GM12875 (cell line): ENCODE data around the gene MTG2.

ENCODE experiments used
- H3K4me3 ChIP-seq: one replicate; pipeline ENCODE4 v1.5.1; 2011; ENCODE audit warnings: low read depth, low read length, control low read depth
- CTCF ChIP-seq: IDR thresholded peaks from 2 replicates; pipeline ENCODE4 v1.5.1; 2011; ENCODE audit warnings: low read depth, mild to moderate bottlenecking, control low read depth, inconsistent platforms, low read length, moderate library complexity, borderline replicate concordance; ENCODE audit not compliant: insufficient read depth

The MTG2 gene

GRCh38 chr20:62243106-62243505 lies 60.3 kb downstream of the MTG2 start:
- H3K4me3 ChIP-seq = no peak overlapping the region

DNA sequence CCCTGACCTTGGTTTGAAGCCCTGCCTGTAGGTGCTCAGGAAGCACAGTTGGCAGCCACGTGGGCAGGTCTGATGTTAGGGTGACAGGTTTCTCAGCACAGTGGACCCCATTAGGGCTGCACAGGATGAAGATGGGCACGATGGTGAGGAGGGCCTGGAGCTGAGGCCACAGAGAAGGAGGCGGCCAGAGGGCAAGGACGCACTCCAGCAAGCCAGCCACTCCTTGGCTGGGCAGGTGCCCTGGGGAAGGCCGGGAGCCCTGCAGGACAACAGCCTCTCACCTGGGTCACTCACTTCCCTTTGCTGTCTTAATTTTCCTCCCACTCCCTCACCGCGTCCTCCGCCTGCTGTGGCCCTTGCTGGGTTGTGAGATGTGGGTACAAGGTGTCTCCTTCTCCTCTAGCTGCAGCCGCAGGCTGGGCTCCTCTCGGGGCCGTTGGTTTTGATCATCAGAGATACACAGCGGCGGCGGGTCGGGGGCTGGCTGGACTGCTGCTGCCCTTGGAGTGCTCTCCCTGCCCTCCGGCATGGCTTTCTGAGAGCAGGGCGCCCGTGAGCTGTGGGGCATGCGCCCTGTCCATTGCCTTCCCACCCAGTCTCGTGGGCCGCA lies 61.2 kb downstream of the MTG2 start:
- H3K4me3 ChIP-seq = no peak overlapping the region

More at GRCh38 chr20:62243106-62243505, 60.3 kb downstream of the MTG2 start:
- TF ChIP-seq CTCF = no peak

DNA sequence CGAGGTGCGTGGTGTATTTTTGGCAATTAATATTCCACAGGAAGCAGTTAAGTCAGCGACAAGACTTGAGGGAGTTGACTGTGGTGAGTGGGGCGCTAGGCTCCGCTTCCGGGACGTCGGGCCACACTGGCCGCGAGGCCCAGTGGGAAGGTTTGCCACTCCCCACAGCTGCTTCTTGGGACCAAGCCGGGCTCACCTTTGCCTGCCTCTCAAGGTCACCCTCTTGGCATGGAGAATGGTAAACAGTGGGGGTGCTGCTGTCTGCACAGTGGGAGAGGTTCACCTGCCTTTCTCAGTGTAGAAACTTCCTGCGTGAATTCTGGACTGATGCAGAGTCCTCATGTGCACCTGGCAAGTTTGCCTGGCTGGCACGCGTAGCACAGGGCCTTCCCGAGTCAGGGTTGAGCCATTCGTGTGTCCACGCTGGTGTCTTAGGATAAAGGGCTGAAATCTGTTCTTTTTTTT lies 61.8 kb downstream of the MTG2 start:
- no peak for TF ChIP-seq CTCF
- H3K4me3 ChIP-seq = no peak overlapping the region

More for the DNA sequence above, 61.2 kb downstream of the MTG2 start:
- TF ChIP-seq CTCF = no peak

DNA sequence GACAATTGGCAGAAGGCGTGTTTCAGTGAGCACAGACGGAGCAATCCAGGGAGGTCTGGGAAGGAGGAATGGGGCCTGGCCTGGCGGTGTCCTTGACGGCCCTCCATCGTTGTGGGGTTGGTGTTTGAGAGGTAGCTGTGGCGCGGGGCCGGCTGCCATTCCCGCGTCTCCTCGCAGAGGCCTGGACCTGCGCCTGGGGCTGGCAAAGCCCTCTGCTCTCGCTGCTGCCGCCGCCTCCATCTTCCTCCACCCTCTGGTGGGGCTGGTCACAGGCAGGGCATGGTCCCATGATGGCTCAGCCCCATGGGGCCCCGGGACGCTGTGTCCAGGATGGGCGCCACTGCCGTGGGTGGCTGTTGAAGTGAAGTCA lies 63.1 kb downstream of the MTG2 start:
- no peak for TF ChIP-seq CTCF
- no peak overlapping the region for H3K4me3 ChIP-seq

- no peak for TF ChIP-seq CTCF
These were observed 63.6 kb downstream of the MTG2 start for GRCh38 chr20:62246431-62246830.

GRCh38 chr20:62246872-62247652 lies 64.2 kb downstream of the MTG2 start:
- H3K4me3 ChIP-seq = no peak overlapping the region
- no peak for TF ChIP-seq CTCF

More at GRCh38 chr20:62246431-62246830, 63.6 kb downstream of the MTG2 start:
- H3K4me3 ChIP-seq = no peak overlapping the region
